B cell (primary cell): ENCODE measurements around the gene RNF149. TPM values are rescaled to one million over a fixed set of nuclear protein-coding genes. Genes with fewer than 3 reads are reported as not detected.

Source experiments
- ATAC-seq: fragments of 200-7000 bp; cut with Tn5 transposase; one replicate; pipeline ENCODE4 v1.10.0; 2021; ENCODE audit warnings: low read depth, mild to moderate bottlenecking, moderate number of reproducible peaks, moderate library complexity
- CTCF ChIA-PET: fragments of 350-600 bp; sonication (Branson Sonifier 250); formaldehyde crosslinking; loops from one replicate; lab custom pipeline; 2021; ENCODE audit warnings: antibody characterized with exemption, inconsistent platforms; lab: Charles Lee
- POLR2A ChIA-PET: fragments of 350-600 bp; sonication (Branson Sonifier 250); formaldehyde crosslinking; loops from one replicate; lab custom pipeline; 2021; ENCODE audit warnings: antibody characterized with exemption; lab: Charles Lee
- DNase-seq: peaks from one replicate; pipeline ENCODE4 v3.0.0; 2013
- H2AFZ ChIP-seq: 2 replicates; pipeline ENCODE4 v1.6.1; 2012; ENCODE audit warnings: mild to moderate bottlenecking, low read depth, low read length; ENCODE audit not compliant: insufficient read depth, poor library complexity, severe bottlenecking
- H3K27ac ChIP-seq, 2 donors: 1 replicate in 1 of 2; 2 replicates in 1 of 2; pipeline ENCODE4 v1.5.1; 2012 to 2013; ENCODE audit warnings: low read length in 2 of 2, mild to moderate bottlenecking in 2 of 2, moderate library complexity in 1 of 2
- H3K27me3 ChIP-seq, 4 experiments: fragments of 200-600 bp in 1 of 4; sonication (generic) in 1 of 4; replicated peaks in 1 of 4; 1 replicate in 2 of 4; 2 replicates in 2 of 4; pipeline versions ENCODE4 v1.6.1 to v1.7.0; 2013 to 2016; ENCODE audit warnings: low read length in 3 of 4, mild to moderate bottlenecking in 2 of 4, mixed read lengths in 1 of 4, moderate library complexity in 1 of 4; ENCODE audit not compliant: insufficient read depth in 4 of 4, control insufficient read depth in 3 of 4; ENCODE audit errors: control extremely low read depth in 1 of 4
- H3K36me3 ChIP-seq, 2 experiments: replicated peaks in 1 of 2; 1 replicate in 1 of 2; 2 replicates in 1 of 2; pipeline versions ENCODE4 v1.6.1 to v1.7.1; 2013; ENCODE audit warnings: low read length in 1 of 2; ENCODE audit not compliant: insufficient read depth in 2 of 2, control insufficient read depth in 1 of 2; ENCODE audit errors: control extremely low read depth in 1 of 2, extremely low read depth in 1 of 2
- H3K4me1 ChIP-seq, 2 donors: fragments of 200-600 bp in 1 of 2; sonication (generic) in 1 of 2; 1 replicate in 1 of 2; 2 replicates in 1 of 2; pipeline versions ENCODE4 v1.5.1 to v1.6.1; 2013 to 2017; ENCODE audit warnings: low read length in 2 of 2; ENCODE audit not compliant: control insufficient read depth in 2 of 2, insufficient read depth in 2 of 2
- H3K4me2 ChIP-seq: replicated peaks from 2 replicates; pipeline ENCODE3; 2012; ENCODE audit warnings: mild to moderate bottlenecking, low read depth, low read length; ENCODE audit not compliant: poor library complexity, severe bottlenecking
- H3K4me3 ChIP-seq, 5 experiments: fragments of 200-600 bp in 1 of 5; sonication (generic) in 1 of 5; 1 replicate in 3 of 5; 2 replicates in 2 of 5; pipeline versions ENCODE4 v1.5.1 to v1.7.0; 2011 to 2016; ENCODE audit warnings: low read length in 4 of 5, mild to moderate bottlenecking in 4 of 5, low read depth in 2 of 5, control low read depth in 1 of 5, moderate library complexity in 1 of 5; ENCODE audit not compliant: insufficient read depth in 1 of 5; ENCODE audit errors: control extremely low read depth in 1 of 5, extremely low read depth in 1 of 5
- H3K79me2 ChIP-seq: fragments of 200-600 bp; sonication (generic); one replicate; pipeline ENCODE4 v1.6.0; 2016; ENCODE audit warnings: low read length; ENCODE audit not compliant: control insufficient read depth, insufficient read depth
- H3K9ac ChIP-seq: fragments of 200-600 bp; sonication (generic); 2 replicates; pipeline ENCODE4 v1.6.1; 2017; ENCODE audit warnings: mild to moderate bottlenecking, low read length, moderate library complexity
- H3K9me3 ChIP-seq, 3 donors: one replicate each; pipeline versions ENCODE4 v1.6.1 to v1.7.1; 2013; ENCODE audit warnings: low read length in 2 of 3; ENCODE audit not compliant: control insufficient read depth in 2 of 3, insufficient read depth in 1 of 3; ENCODE audit errors: control extremely low read depth in 1 of 3
- H4K20me1 ChIP-seq: 2 replicates; pipeline ENCODE4 v1.6.0; 2012; ENCODE audit warnings: mild to moderate bottlenecking, low read length; ENCODE audit not compliant: insufficient read depth, control insufficient read depth, poor library complexity, severe bottlenecking
- H3K27ac Mint-ChIP-seq: one replicate; pipeline ENCODE4 v1.8.0; 2021; ENCODE audit warnings: mixed read lengths
- H3K27me3 Mint-ChIP-seq: one replicate; pipeline ENCODE4 v1.8.0; 2021; ENCODE audit warnings: mixed read lengths
- H3K4me1 Mint-ChIP-seq: one replicate; pipeline ENCODE4 v1.8.0; 2021; ENCODE audit warnings: mixed read lengths
- H3K4me3 Mint-ChIP-seq: one replicate; pipeline ENCODE4 v1.8.0; 2021; ENCODE audit warnings: mixed read lengths
- H3K9me3 Mint-ChIP-seq: one replicate; pipeline ENCODE4 v1.8.0; 2022; ENCODE audit warnings: mixed read lengths; ENCODE audit not compliant: insufficient read depth
- EZH2 ChIP-seq: IDR thresholded peaks from 2 replicates; pipeline ENCODE4 v1.6.1; 2012; ENCODE audit warnings: borderline replicate concordance, low read depth, mild to moderate bottlenecking, moderate library complexity, low read length; ENCODE audit not compliant: insufficient read depth, poor library complexity, severe bottlenecking
- WGBS: methylation state at CpG from one replicate; pipeline ENCODE4 v1.1.5; 2013; ENCODE audit warnings: missing lambda C conversion rate; ENCODE audit not compliant: insufficient coverage; 5-methylcytosine and 5-hydroxymethylcytosine counted together
- intact Hi-C: fragments of 100-400 bp; cut with micrococcal nuclease; formaldehyde crosslinking; loops from one replicate; pipeline ENCODE4 v1.10.0; 2022
- polyA plus RNA-seq: library from polyadenylated mRNA; depleted of rRNA; stranded (reverse); fragments of >200 nt; gene quantifications from 2 replicates; pipeline ENCODE4 v1.2.3, GENCODE V29; 2012
- total RNA-seq, 2 donors: library from RNA; stranded (reverse); fragments of 120-200 nt in 1 of 2; gene quantifications; 1 replicate in 1 of 2; 2 replicates in 1 of 2; pipeline versions ENCODE4 v1.2.3 to v1.2.4, GENCODE V29; 2013 to 2022
- TF ChIP-seq, protein P1 (sequence below): fragments of 200-600 bp; IDR thresholded peaks from one replicate; pipeline ENCODE4 v1.8.0; 2022; ENCODE audit warnings: antibody characterized with exemption, mild to moderate bottlenecking

The RNF149 gene
- total and polyA plus RNA-seq, 2 donors (not counting 1 experiment from before 2014, with no cell fraction given), result 28.2 to 71.6 TPM

DNA sequence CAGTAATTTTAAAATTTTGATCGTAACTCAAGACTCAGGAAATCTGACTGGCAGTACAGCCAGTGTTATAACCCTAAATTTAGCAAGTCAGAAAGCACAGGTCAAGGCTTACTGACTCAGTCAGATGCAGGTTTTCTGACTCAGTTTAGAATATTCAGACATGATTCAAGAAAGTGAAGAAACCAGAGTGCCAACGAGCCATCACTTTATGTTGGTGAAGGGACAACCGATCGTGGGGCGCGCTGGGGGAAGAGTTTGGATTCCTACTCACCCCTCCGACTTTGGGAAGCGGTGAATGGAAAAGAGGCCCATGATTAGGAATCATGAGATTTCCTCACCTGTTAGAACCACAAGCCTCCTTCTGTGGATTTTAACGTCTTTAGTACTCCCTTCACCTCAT lies 998 bp downstream of the RNF149 start:
- H3K27me3 Mint-ChIP-seq, result no peaks in the 10 kb centered on the region
- DNase-seq (no peak), ATAC-seq (no peak)
- WGBS, result 29% methylated on average over 2 of the region's 9 CpGs
- Histone ChIP-seq H2AFZ (peak overlapping the region; percentile 88), H3K79me2 (peaks cover 61% of the 10 kb centered on the region), H3K27ac (peak overlapping the region; percentile 84 to 85), H3K4me2 (peak overlapping the region; percentile 90), H3K9ac (peak overlapping the region; percentile 82), H3K4me1 (peaks cover 32 to 44% of the 10 kb centered on the region in 2 donors), H4K20me1 (peaks cover 28% of the 10 kb centered on the region), H3K4me3 (peak overlapping the region; percentile 57 to 93 (median 76)), H3K36me3 (peaks cover 0 to 6% of the 10 kb centered on the region in 2 experiments), H3K27me3 (no peaks in the 10 kb centered on the region), H3K9me3 (no peaks in the 10 kb centered on the region)
- intact Hi-C loops, result loop anchor here (2.0 to 5.0 kb wide), 3 partner anchors 155 to 410 kb away; partner anchors contain the start of gene TBC1D8
- H3K4me3 Mint-ChIP-seq, result peak overlapping the region; percentile 93
- no peak for TF ChIP-seq EZH2
- CTCF ChIA-PET, result no interaction called here
- no peaks in the 10 kb centered on the region for H3K9me3 Mint-ChIP-seq
- peak overlapping the region; percentile 92 for H3K27ac Mint-ChIP-seq
- peaks cover 55% of the 10 kb centered on the region for H3K4me1 Mint-ChIP-seq
- POLR2A ChIA-PET, result no interaction called here

DNA sequence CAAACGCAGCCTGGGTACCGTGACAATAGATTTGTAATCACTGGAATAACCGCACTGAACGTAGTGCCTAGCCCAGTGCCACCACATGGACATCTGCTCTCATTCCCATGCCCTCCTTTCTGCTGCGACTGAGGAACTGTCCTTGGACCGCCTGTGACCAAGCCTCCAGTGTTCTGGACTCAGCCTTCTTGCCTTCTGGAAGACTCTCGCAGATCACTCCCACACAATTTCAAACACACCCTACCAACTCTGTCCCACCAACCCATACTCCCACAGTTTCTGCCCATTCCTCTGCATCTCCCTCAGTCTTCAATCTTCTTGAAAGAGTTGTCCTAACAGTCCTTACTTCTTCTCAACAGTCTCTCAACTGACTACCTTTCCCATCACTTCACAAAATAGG lies 2.1 kb downstream of the RNF149 start:
- Histone ChIP-seq H3K4me2 (peak overlapping the region; percentile 90), H2AFZ (peak overlapping the region; percentile 57), H3K4me1 (peaks cover 29 to 39% of the 10 kb centered on the region in 2 donors), H3K27ac (peak overlapping the region; percentile 84 to 85), H3K36me3 (peaks cover 0 to 6% of the 10 kb centered on the region in 2 experiments), H3K9me3 (no peaks in the 10 kb centered on the region), H3K4me3 (peak overlapping the region; percentile 57 to 93 (median 76)), H3K9ac (peak overlapping the region; percentile 82), H3K27me3 (no peaks in the 10 kb centered on the region), H4K20me1 (peaks cover 39% of the 10 kb centered on the region), H3K79me2 (peaks cover 70% of the 10 kb centered on the region)
- TF ChIP-seq EZH2, result no peak
- TF ChIP-seq, protein P1, sequence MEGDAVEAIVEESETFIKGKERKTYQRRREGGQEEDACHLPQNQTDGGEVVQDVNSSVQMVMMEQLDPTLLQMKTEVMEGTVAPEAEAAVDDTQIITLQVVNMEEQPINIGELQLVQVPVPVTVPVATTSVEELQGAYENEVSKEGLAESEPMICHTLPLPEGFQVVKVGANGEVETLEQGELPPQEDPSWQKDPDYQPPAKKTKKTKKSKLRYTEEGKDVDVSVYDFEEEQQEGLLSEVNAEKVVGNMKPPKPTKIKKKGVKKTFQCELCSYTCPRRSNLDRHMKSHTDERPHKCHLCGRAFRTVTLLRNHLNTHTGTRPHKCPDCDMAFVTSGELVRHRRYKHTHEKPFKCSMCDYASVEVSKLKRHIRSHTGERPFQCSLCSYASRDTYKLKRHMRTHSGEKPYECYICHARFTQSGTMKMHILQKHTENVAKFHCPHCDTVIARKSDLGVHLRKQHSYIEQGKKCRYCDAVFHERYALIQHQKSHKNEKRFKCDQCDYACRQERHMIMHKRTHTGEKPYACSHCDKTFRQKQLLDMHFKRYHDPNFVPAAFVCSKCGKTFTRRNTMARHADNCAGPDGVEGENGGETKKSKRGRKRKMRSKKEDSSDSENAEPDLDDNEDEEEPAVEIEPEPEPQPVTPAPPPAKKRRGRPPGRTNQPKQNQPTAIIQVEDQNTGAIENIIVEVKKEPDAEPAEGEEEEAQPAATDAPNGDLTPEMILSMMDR, result no peak
- WGBS, result 65% methylated on average over 7 of the region's 7 CpGs
- H3K27ac Mint-ChIP-seq, result peak overlapping the region; percentile 92
- intact Hi-C loops, result loop anchor here (1.0 to 5.0 kb wide), 4 partner anchors 154 to 411 kb away; partner anchors contain the start of genes RPL31 and TBC1D8
- H3K4me3 Mint-ChIP-seq, result peak overlapping the region; percentile 93
- H3K27me3 Mint-ChIP-seq, result no peaks in the 10 kb centered on the region
- ATAC-seq, result no peak
- no peak for DNase-seq
- no peaks in the 10 kb centered on the region for H3K9me3 Mint-ChIP-seq
- peaks cover 56% of the 10 kb centered on the region for H3K4me1 Mint-ChIP-seq
- CTCF ChIA-PET, result no interaction called here
- POLR2A ChIA-PET, result no interaction called here
